HFFc6 (cell line): ENCODE data around the gene DNAJB11. TPM values are rescaled to one million over a fixed set of nuclear protein-coding genes. Genes with fewer than 3 reads are reported as not detected.
"Not testable (repeated sequence)": the region's sequence is repeated elsewhere in the genome, so short reads cannot be mapped to it uniquely, and the experiment has no call there.

Experiments
- DNase-seq: peaks from one replicate; pipeline ENCODE4 v3.0.0-alpha.2; 2018
- H3K27ac Mint-ChIP-seq: 2 replicates; pipeline ENCODE4 v1.8.0; 2020; ENCODE audit warnings: mild to moderate bottlenecking, mixed read lengths
- H3K27me3 Mint-ChIP-seq: 2 replicates; pipeline ENCODE4 v1.8.0; 2021; ENCODE audit warnings: mild to moderate bottlenecking, moderate library complexity, mixed read lengths; ENCODE audit not compliant: insufficient read depth
- H3K36me3 Mint-ChIP-seq: 2 replicates; pipeline ENCODE4 v1.8.0; 2021; ENCODE audit warnings: low read depth, mixed read lengths
- H3K4me1 Mint-ChIP-seq: 2 replicates; pipeline ENCODE4 v1.8.0; 2020; ENCODE audit warnings: low read depth, mixed read lengths
- H3K4me3 Mint-ChIP-seq: 2 replicates; pipeline ENCODE4 v1.8.0; 2020; ENCODE audit warnings: mild to moderate bottlenecking, moderate library complexity, mixed read lengths
- H3K9me3 Mint-ChIP-seq: 2 replicates; pipeline ENCODE4 v1.8.0; 2020; ENCODE audit warnings: mild to moderate bottlenecking, mixed read lengths
- total RNA-seq, 6 experiments: library from RNA; stranded (reverse); fragmentation: NEBNext Ultra II Directional; extraction: Animal tissue kit (Norgen Biotek cat#: 25700); gene quantifications; 2 replicates in 1 of 6; 3 replicates in 5 of 6; pipeline ENCODE4 v1.2.3, GENCODE V29; 2021
- TF ChIP-seq, protein P1 (sequence below): fragments of 200-600 bp; sonication (generic); IDR thresholded peaks from 2 replicates; pipeline ENCODE4 v1.5.0; 2021; ENCODE audit warnings: antibody characterized with exemption, mild to moderate bottlenecking

DNAJB11 gene
- total RNA-seq, 6 experiments from 2014 or later = 76.8 to 94.0 (median 84.2) TPM

DNA sequence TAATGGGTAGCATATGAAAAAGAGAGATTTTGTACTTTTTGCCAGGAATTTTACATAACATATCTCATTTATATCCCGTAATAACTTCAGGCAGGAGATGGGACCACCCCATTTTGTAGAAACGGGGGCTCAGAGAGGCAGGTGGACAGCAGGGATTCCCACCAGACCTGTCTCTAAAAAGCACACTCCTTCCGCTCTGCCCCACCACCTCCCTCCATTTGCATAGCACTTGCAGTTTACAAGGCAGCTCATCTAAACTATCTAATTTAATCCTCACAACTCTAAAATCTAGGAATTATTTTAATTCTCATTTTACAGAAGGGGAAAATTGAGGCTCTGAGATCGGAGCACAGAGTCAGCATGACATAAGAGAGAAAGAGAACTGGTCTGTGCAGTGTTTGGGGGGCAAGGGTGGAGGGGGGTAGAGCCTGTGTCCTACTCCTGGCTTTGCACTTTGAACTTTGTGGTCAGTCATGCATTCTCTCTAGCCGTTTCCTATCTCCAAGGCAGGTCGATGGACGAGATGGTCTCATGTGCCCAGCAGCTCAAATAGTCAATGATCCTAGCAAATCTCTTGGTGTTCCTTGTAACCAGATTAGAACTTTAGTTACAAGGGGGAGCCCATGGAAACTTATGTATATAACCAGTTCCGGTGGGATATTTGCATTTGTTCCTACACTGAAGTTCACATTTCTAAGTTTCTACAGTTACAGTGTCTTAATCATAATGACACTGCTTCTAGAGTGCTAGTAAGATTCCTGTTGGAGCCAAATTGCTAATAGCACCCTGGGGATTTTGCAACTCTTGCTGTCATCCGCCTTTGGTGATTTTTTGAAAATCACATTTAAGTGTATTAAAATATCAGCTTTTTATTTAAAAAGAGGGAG lies 44.9 kb upstream of the DNAJB11 start:
- no peak overlapping the region for H3K4me3 Mint-ChIP-seq
- no peaks in the 10 kb centered on the region for H3K9me3 Mint-ChIP-seq
- TF ChIP-seq, protein P1, sequence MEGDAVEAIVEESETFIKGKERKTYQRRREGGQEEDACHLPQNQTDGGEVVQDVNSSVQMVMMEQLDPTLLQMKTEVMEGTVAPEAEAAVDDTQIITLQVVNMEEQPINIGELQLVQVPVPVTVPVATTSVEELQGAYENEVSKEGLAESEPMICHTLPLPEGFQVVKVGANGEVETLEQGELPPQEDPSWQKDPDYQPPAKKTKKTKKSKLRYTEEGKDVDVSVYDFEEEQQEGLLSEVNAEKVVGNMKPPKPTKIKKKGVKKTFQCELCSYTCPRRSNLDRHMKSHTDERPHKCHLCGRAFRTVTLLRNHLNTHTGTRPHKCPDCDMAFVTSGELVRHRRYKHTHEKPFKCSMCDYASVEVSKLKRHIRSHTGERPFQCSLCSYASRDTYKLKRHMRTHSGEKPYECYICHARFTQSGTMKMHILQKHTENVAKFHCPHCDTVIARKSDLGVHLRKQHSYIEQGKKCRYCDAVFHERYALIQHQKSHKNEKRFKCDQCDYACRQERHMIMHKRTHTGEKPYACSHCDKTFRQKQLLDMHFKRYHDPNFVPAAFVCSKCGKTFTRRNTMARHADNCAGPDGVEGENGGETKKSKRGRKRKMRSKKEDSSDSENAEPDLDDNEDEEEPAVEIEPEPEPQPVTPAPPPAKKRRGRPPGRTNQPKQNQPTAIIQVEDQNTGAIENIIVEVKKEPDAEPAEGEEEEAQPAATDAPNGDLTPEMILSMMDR = no peak
- DNase-seq = no peak
- no peak overlapping the region for H3K27ac Mint-ChIP-seq
- no peaks in the 10 kb centered on the region for H3K36me3 Mint-ChIP-seq
- H3K27me3 Mint-ChIP-seq = peaks cover 23% of the 10 kb centered on the region
- no peaks in the 10 kb centered on the region for H3K4me1 Mint-ChIP-seq

DNA sequence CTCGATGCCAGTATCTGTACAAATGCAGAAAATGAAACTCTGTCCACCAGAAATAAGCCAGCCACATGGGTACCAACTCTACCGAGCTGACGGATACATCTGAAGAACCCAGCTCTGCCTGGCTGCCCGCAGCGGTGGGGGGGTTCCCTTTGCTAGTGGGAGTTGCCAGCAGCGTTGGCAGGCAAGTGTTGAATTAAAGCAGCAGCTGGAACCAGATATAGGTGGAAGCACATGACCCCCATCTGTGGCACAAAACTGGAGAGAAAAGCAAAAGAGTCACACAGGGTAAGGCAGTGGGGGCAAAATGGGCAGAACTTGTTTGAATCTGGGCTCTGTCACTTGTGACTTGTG lies 44.3 kb upstream of the DNAJB11 start:
- Mint-ChIP-seq H3K36me3 (no peaks in the 10 kb centered on the region), H3K27me3 (peaks cover 19% of the 10 kb centered on the region), H3K4me1 (no peaks in the 10 kb centered on the region), H3K4me3 (no peak overlapping the region), H3K9me3 (no peaks in the 10 kb centered on the region), H3K27ac (no peak overlapping the region)
- TF ChIP-seq, protein P1 = no peak
- DNase-seq = no peak

DNA sequence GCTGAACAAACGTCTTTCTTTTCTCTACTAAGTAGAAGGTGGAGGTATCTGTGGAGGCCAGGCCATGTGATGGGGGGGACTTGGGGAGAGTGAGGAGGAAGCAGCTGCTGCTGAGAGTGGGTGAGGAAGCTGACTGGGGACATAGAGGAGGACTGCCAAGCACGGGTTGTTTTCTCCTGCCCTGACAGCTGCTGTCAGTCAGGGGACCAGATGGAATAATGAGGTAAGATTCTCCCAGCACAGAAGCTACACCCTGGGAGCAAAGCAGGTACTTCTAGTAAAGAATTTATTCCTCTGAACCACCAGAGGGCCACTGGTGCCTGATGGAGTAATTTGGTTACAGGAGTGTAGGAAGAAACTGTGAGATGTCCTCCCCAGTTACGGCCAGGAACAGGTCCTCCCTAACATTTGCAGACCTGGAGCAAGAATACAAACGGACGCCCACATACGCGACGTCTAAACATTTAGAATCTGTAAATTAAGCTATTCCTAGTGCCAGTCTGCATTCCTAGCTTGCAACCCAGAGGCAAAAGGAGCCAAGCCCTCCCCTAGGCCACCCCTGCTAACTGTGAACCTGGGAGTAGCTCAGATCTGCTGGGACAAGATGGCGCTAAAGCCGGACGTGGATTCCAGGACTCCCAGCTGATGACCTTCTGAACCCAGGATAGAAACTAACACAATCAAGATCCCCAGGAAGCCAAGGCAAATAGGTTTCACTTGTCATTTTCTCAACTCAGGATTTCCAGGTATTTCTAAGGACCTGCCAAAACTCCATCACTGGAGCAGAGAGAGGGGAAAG lies 41.1 kb upstream of the DNAJB11 start:
- DNase-seq = no peak
- Mint-ChIP-seq H3K27me3 (peaks cover 17% of the 10 kb centered on the region), H3K4me3 (no peak overlapping the region), H3K4me1 (no peaks in the 10 kb centered on the region), H3K9me3 (no peaks in the 10 kb centered on the region), H3K36me3 (no peaks in the 10 kb centered on the region), H3K27ac (no peak overlapping the region)
- TF ChIP-seq, protein P1 = peak; percentile 18; the same call in 1 of the 2 replicates

DNA sequence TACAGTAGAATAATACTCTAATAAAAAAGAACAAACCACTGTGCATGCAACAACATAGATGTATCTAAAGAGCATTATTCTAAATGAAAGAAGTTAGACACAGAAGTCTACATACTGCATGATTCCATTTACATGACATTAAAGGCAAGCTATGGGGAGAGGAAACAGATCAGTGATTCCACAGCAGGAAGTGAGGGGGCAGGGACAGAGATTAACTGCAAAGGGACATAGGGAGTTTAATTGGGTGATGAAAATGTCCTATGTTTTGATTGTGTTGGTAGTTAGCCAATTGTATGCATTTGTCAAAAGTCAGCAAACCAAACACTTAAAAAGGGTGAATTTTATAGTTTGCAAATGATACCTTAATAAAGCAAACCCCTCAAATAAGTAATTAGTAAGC lies 40.1 kb upstream of the DNAJB11 start:
- Mint-ChIP-seq H3K27ac (no peak overlapping the region), H3K4me1 (no peaks in the 10 kb centered on the region), H3K36me3 (no peaks in the 10 kb centered on the region), H3K27me3 (peaks cover 13% of the 10 kb centered on the region), H3K4me3 (no peak overlapping the region), H3K9me3 (no peaks in the 10 kb centered on the region)
- TF ChIP-seq, protein P1 = no peak
- DNase-seq = no peak

DNA sequence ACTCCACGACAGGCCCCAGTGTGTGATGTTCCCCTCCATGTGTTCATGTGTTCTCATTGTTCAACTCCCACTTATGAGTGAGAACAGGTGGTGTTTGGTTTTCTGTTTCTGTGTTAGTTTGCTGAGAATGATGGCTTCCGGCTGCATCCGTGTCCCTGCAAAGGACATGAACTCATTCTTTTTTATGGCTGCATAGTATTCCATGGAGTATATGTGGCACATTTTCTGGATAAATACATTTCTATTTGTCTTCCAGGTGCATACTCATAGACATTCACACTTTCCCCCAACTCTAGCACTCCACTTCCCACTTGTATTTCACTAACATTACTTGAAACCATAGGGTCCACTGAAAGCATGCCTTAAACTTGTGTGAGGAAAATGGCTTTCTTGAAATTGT lies 38.8 kb upstream of the DNAJB11 start:
- DNase-seq, H3K27me3 Mint-ChIP-seq, H3K9me3 Mint-ChIP-seq, H3K4me1 Mint-ChIP-seq, H3K4me3 Mint-ChIP-seq, H3K27ac Mint-ChIP-seq, H3K36me3 Mint-ChIP-seq: not testable (repeated sequence)

DNA sequence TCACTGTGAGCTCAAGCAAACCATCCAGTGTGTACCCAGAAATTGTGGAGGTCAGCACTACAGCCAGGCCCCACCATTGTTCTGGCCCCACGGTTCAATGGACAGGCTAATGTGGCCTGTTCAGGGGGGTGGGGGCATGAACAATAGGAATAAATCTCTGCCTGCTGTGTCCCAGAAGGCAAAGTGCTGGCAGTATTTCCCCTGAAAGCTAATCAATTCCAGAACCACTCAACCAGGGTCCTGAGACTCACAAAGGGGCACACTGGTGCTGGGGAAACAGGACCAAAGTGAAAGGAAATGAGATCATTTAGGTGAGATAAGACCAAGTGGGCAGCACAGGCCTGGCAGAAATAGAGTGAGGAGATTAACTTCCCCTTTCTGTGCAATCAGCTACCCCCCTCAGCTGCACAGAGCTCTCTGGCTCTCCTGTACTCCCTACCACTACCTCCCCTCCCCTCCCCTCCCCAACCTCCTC lies 37.9 kb upstream of the DNAJB11 start:
- H3K4me1 Mint-ChIP-seq = peaks cover 11% of the 10 kb centered on the region
- DNase-seq = no peak
- no peak overlapping the region for H3K27ac Mint-ChIP-seq
- H3K4me3 Mint-ChIP-seq = no peak overlapping the region
- no peaks in the 10 kb centered on the region for H3K9me3 Mint-ChIP-seq
- peaks cover 8% of the 10 kb centered on the region for H3K27me3 Mint-ChIP-seq
- H3K36me3 Mint-ChIP-seq = no peaks in the 10 kb centered on the region
- TF ChIP-seq, protein P1 = no peak
